Measurements from ENCODE around the gene SPRYD4.

DNA sequence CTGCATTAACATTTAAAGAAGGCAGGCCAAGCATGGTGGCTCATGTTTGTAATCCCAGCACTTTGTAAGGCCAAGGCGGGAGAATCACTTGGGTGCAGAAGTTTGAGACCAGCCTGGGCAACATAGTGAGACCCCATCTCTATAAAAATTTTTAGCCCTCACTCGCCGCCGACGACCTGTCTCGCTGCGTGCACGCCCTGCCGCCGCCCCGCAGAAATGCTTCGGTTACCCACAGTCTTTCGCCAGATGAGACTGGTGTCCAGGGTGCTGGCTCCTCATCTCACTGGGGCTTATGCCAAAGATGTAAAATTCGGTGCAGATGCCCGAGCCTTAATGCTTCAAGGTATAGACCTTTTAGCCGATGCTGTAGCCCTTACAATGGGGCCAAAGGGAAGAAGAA, 42.4 kb downstream of the SPRYD4 start:
- TF ChIP-seq EZH2 (IDR thresholded peaks at IDR 0.05) (no peak), EZH2phosphoT487 (IDR thresholded peaks at IDR 0.05) (no peak)
- TF ChIP-seq, protein P1, sequence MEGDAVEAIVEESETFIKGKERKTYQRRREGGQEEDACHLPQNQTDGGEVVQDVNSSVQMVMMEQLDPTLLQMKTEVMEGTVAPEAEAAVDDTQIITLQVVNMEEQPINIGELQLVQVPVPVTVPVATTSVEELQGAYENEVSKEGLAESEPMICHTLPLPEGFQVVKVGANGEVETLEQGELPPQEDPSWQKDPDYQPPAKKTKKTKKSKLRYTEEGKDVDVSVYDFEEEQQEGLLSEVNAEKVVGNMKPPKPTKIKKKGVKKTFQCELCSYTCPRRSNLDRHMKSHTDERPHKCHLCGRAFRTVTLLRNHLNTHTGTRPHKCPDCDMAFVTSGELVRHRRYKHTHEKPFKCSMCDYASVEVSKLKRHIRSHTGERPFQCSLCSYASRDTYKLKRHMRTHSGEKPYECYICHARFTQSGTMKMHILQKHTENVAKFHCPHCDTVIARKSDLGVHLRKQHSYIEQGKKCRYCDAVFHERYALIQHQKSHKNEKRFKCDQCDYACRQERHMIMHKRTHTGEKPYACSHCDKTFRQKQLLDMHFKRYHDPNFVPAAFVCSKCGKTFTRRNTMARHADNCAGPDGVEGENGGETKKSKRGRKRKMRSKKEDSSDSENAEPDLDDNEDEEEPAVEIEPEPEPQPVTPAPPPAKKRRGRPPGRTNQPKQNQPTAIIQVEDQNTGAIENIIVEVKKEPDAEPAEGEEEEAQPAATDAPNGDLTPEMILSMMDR (IDR thresholded peaks at IDR 0.05) = no peak
